Dendritic cell treated with granulocyte-macrophage colony-stimulating factor and Interleukin-4, amounts not matched to agents 40 ng/mL and 50 ng/mL, for 4 days (primary cell): ENCODE results near the gene FLT4.

Experiments
- H3K27ac Mint-ChIP-seq: one replicate; pipeline ENCODE4 v1.8.0; 2022; ENCODE audit warnings: mild to moderate bottlenecking, mixed read lengths
- H3K27me3 Mint-ChIP-seq: one replicate; pipeline ENCODE4 v1.8.0; 2022; ENCODE audit warnings: mild to moderate bottlenecking, mixed read lengths
- H3K36me3 Mint-ChIP-seq: one replicate; pipeline ENCODE4 v1.8.0; 2022; ENCODE audit warnings: low read depth, mixed read lengths
- H3K4me1 Mint-ChIP-seq: one replicate; pipeline ENCODE4 v1.8.0; 2022; ENCODE audit warnings: low read depth, mixed read lengths
- H3K4me3 Mint-ChIP-seq: one replicate; pipeline ENCODE4 v1.8.0; 2022; ENCODE audit warnings: mild to moderate bottlenecking, moderate library complexity, mixed read lengths
- H3K9me3 Mint-ChIP-seq: one replicate; pipeline ENCODE4 v1.8.0; 2022; ENCODE audit warnings: mixed read lengths
- intact Hi-C: fragments of 100-400 bp; cut with micrococcal nuclease; formaldehyde crosslinking; loops from one replicate; pipeline ENCODE4 v1.15.0; 2022

FLT4 gene

DNA sequence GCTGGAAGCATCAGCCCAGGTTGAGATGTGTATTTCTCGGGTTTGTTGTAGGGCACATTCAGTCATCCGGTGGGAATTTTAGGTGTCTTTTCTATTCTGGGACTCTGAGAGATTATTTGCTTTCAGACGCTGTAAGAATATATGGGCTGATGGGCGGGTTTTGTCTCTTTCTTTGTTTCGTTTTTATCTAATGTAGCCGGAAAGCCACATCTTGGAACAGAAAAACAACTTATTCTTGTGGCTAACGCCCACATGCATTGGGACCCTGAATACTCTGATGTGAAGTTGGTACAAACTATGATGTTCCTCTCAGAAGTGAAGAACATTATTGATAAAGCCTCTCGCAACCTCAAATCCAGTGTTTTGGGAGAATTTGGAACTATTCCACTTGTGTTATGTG is 80.5 kb downstream of the FLT4 start:
- intact Hi-C loops: no loop called here
- Mint-ChIP-seq H3K4me3 (no peak overlapping the region), H3K36me3 (peaks cover 89% of the 10 kb centered on the region), H3K27me3 (no peaks in the 10 kb centered on the region), H3K4me1 (no peaks in the 10 kb centered on the region), H3K9me3 (no peaks in the 10 kb centered on the region), H3K27ac (no peak overlapping the region)

GRCh38 chr5:180563994-180564393 is 85.4 kb downstream of the FLT4 start:
- Mint-ChIP-seq H3K4me1 (no peaks in the 10 kb centered on the region), H3K4me3 (no peak overlapping the region), H3K27me3 (no peaks in the 10 kb centered on the region), H3K36me3 (peaks cover 97% of the 10 kb centered on the region), H3K27ac (no peak overlapping the region), H3K9me3 (no peaks in the 10 kb centered on the region)
- intact Hi-C loops: no loop called here

- H3K4me1 Mint-ChIP-seq: no peaks in the 10 kb centered on the region
- H3K36me3 Mint-ChIP-seq: peaks cover 85% of the 10 kb centered on the region
- no peaks in the 10 kb centered on the region for H3K9me3 Mint-ChIP-seq
- intact Hi-C loops: no loop called here
- no peak overlapping the region for H3K4me3 Mint-ChIP-seq
- no peak overlapping the region for H3K27ac Mint-ChIP-seq
- no peaks in the 10 kb centered on the region for H3K27me3 Mint-ChIP-seq
Measured at GRCh38 chr5:180558232-180558631, 91.2 kb downstream of the FLT4 start.

DNA sequence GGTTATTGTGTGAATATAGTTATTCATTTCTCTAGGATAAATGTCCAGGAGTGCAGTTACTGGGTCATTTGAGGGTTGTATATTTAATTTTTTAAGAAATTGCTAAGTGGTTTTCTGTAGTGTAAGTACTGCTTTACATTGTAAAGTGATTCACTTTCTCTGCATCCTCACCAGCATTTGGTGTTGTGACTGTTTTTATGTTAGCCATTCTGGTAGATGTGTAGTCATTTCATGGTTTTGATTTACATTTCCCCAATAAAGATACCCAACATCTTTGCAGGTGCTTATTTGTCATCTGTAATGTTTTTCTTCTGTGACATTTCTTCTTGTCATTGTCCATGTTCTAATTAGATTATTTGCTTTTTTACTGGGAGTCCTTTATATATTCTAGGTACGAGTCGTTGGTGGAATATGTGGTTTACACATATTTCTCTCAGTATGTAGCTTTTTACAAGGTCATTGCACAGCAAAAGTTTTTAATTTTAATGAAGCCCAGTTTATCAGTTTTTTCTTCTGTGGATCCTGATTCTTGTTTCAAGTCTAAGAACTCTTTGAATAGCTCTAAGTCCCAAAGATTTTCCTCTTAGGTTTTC is 92.1 kb downstream of the FLT4 start:
- Mint-ChIP-seq H3K27me3 (no peaks in the 10 kb centered on the region), H3K9me3 (no peaks in the 10 kb centered on the region), H3K36me3 (peaks cover 86% of the 10 kb centered on the region), H3K4me1 (no peaks in the 10 kb centered on the region), H3K27ac (no peak overlapping the region), H3K4me3 (no peak overlapping the region)
- intact Hi-C loops: no loop called here

- Mint-ChIP-seq H3K27ac (no peak overlapping the region), H3K36me3 (peaks cover 86% of the 10 kb centered on the region), H3K9me3 (no peaks in the 10 kb centered on the region), H3K4me3 (no peak overlapping the region), H3K4me1 (no peaks in the 10 kb centered on the region), H3K27me3 (no peaks in the 10 kb centered on the region)
- intact Hi-C loops: no loop called here
Measured at GRCh38 chr5:180555168-180555921, 94.1 kb downstream of the FLT4 start.

GRCh38 chr5:180553530-180553929 is 95.9 kb downstream of the FLT4 start:
- H3K4me1 Mint-ChIP-seq: no peaks in the 10 kb centered on the region
- H3K4me3 Mint-ChIP-seq: no peak overlapping the region
- no peak overlapping the region for H3K27ac Mint-ChIP-seq
- H3K9me3 Mint-ChIP-seq: no peaks in the 10 kb centered on the region
- no peaks in the 10 kb centered on the region for H3K27me3 Mint-ChIP-seq
- intact Hi-C loops: no loop called here
- H3K36me3 Mint-ChIP-seq: peaks cover 77% of the 10 kb centered on the region
